HG03039 (cell line): ENCODE results near the gene GPD2.
"Not testable (repeated sequence)": the region's sequence is repeated elsewhere in the genome, so short reads cannot be mapped to it uniquely, and the experiment has no call there.

Source experiments
- ATAC-seq: cut with Tn5 transposase; IDR thresholded peaks from one replicate; pipeline ENCODE4 v1.9.1; 2021; ENCODE audit warnings: mild to moderate bottlenecking, moderate library complexity; ENCODE audit not compliant: unreplicated experiment

Gene GPD2

GRCh38 chr2:156473445-156473844, 37.3 kb downstream of the GPD2 start:
- no peak for ATAC-seq

GRCh38 chr2:156474401-156474800, 38.2 kb downstream of the GPD2 start:
- no peak for ATAC-seq

GRCh38 chr2:156476021-156476849, 40.1 kb downstream of the GPD2 start:
- ATAC-seq, result peak; percentile 55

GRCh38 chr2:156476850-156477206, 40.6 kb downstream of the GPD2 start:
- peak; percentile 68 for ATAC-seq

GRCh38 chr2:156480376-156480775, 44.2 kb downstream of the GPD2 start:
- no peak for ATAC-seq

- ATAC-seq, result no peak
Observed at GRCh38 chr2:156481312-156481711, 45.1 kb downstream of the GPD2 start.

GRCh38 chr2:156483741-156484173, 47.6 kb downstream of the GPD2 start:
- no peak for ATAC-seq

GRCh38 chr2:156486147-156486546, 50.0 kb downstream of the GPD2 start:
- ATAC-seq, result no peak

- ATAC-seq, result no peak
Observed at GRCh38 chr2:156486614-156487013, 50.4 kb downstream of the GPD2 start.

- no peak for ATAC-seq
Observed at GRCh38 chr2:156489195-156489594, 53.0 kb downstream of the GPD2 start.

- ATAC-seq, result no peak
Observed at GRCh38 chr2:156489750-156490465, 53.7 kb downstream of the GPD2 start.

- ATAC-seq, result no peak
Observed at GRCh38 chr2:156490466-156490840, 54.3 kb downstream of the GPD2 start.

- no peak for ATAC-seq
Observed at GRCh38 chr2:156491176-156491575, 55.0 kb downstream of the GPD2 start.

GRCh38 chr2:156492979-156493378, 56.8 kb downstream of the GPD2 start:
- no peak for ATAC-seq

GRCh38 chr2:156495998-156496397, 59.8 kb downstream of the GPD2 start:
- not testable (repeated sequence) for ATAC-seq

- no peak for ATAC-seq
Observed at GRCh38 chr2:156505696-156506095, 69.5 kb downstream of the GPD2 start.

GRCh38 chr2:156511122-156511521, 74.9 kb downstream of the GPD2 start:
- no peak for ATAC-seq

- no peak for ATAC-seq
Observed at GRCh38 chr2:156511803-156512202, 75.6 kb downstream of the GPD2 start.

- peak; percentile 52 for ATAC-seq
Observed at GRCh38 chr2:156512451-156512850, 76.3 kb downstream of the GPD2 start.

GRCh38 chr2:156513219-156513618, 77.0 kb downstream of the GPD2 start:
- no peak for ATAC-seq

GRCh38 chr2:156517419-156517818, 81.2 kb downstream of the GPD2 start:
- ATAC-seq, result no peak

- no peak for ATAC-seq
Observed at GRCh38 chr2:156518138-156518537, 82.0 kb downstream of the GPD2 start.
